Activated CD4-positive, alpha-beta T cell treated with anti-CD3 and anti-CD28 coated beads for 48 hours (primary cell): Measurements from ENCODE around the gene COL13A1.

Experiments used
- DNase-seq: peaks from one replicate; pipeline ENCODE4 v3.0.0-alpha.2; 2020

Gene COL13A1

GRCh38 chr10:69974551-69975155 is 172.9 kb downstream of the COL13A1 start:
- no peak for DNase-seq

- no peak for DNase-seq
Observed at GRCh38 chr10:69976795-69977546, 175.3 kb downstream of the COL13A1 start.

- no peak for DNase-seq
Observed at GRCh38 chr10:69979174-69979573, 177.5 kb downstream of the COL13A1 start.

- DNase-seq: no peak
Observed at GRCh38 chr10:69980672-69981071, 179.0 kb downstream of the COL13A1 start.

GRCh38 chr10:69988094-69988493 is 186.4 kb downstream of the COL13A1 start:
- no peak for DNase-seq

GRCh38 chr10:69991151-69991550 is 189.4 kb downstream of the COL13A1 start:
- no peak for DNase-seq

DNA sequence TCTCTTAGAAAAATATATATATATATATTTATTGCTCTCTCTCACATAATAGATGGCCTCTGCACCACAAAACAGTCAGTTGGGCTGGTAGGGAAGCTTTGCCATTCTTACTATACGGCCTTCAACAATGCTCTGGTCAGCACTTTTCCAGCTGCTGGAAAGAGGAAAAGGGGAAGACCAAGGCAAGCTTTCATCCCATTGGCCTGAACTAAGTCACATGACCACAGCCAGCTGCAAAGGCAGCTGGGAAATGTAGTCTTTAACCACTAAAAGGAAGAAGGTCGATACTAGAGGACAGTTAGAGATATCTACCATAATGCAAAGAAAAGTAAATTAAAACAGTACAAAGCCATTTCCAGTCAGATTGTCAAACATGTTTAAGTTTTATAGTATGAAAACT is 192.6 kb downstream of the COL13A1 start:
- DNase-seq: no peak

- no peak for DNase-seq
Observed at GRCh38 chr10:69996611-69997010, 194.9 kb downstream of the COL13A1 start.

GRCh38 chr10:70000262-70000661 is 198.6 kb downstream of the COL13A1 start:
- DNase-seq: no peak

DNA sequence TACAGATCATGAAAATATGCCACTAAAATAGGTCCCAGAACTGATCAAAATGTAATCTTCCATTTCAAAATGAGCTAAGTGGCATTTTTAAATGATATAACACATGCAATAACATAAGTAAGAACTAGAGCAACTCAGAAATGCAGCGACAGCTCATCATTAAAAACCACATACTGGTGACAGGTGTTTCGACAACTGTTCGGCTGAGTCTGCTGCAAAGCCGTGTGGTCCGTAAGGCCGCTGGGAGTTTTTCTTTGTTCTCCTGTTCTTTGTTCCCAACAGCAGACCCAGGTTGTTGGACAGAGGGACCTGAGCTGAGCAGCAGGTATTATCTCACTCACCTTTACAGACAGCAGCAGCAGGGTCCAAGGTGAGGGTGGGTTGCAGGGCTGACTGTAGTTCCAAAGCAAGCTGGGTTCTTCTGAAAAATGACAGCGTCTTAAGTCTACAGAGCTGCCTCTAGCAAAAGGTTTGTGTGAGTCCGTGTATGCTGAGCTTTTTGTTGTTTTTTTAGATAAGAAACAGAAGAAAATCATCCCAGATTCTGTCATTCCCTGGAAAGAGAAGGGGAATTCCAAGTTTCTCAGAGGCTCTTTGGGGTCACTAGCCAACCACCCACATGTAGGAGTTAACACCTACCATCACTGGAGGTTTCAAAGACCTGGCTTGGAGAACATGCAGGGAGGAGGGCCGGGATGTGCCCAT is 205.6 kb downstream of the COL13A1 start:
- no peak for DNase-seq
